ENCODE results near the gene SREBF1.

The SREBF1 gene

GRCh38 chr17:17792551-17793377 is 44.0 kb downstream of the SREBF1 start:
- no CpG with 5 or more reads among the region's 38 CpGs for WGBS, 2 donors (ENCODE audit: extremely low coverage in 2 of 2, insufficient read length in 2 of 2, insufficient replicate concordance in 1 of 2)
- H3K4ac ChIP-seq (ENCODE audit: low read length) = no peak overlapping the region
- H3K18ac ChIP-seq (ENCODE audit: low read length) = peak overlapping the region; percentile 95
- no peak overlapping the region for H4K8ac ChIP-seq (ENCODE audit: low read depth, low read length)
- no peaks in the 10 kb centered on the region for H3K27me3 ChIP-seq (ENCODE audit: control insufficient read depth in 3 of 3, insufficient read depth in 3 of 3, low read depth in 1 of 3, low read length in 3 of 3)
- no peak overlapping the region for H3K9ac ChIP-seq (ENCODE audit: low read depth, low read length, poor library complexity)
- H2BK12ac ChIP-seq (ENCODE audit: low read length) = peak overlapping the region; percentile 76
- peak overlapping the region; percentile 34 for H3K23ac ChIP-seq (ENCODE audit: low read depth, low read length, poor library complexity)
- peaks cover 38 to 40% of the 10 kb centered on the region in 2 donors for H3K4me1 ChIP-seq (ENCODE audit: control insufficient read depth in 2 of 2, insufficient read depth in 1 of 2, low read depth in 1 of 2, low read length in 2 of 2)
- no peak for DNase-seq (ENCODE audit: low spot score)
- peaks cover 30% of the 10 kb centered on the region for H3K79me1 ChIP-seq (ENCODE audit: low read depth, low read length)
- peak overlapping the region; percentile 69 for H3K27ac ChIP-seq (replicated peaks; ENCODE audit: low read length)
- H2BK15ac ChIP-seq (ENCODE audit: low read length) = peak overlapping the region; percentile 70
- H3K4me2 ChIP-seq (ENCODE audit: insufficient read depth, low read length, poor library complexity, severe bottlenecking) = peak overlapping the region; percentile 48
- no peak overlapping the region for H3K4me3 ChIP-seq (ENCODE audit: low read length in 2 of 2)
- H4K91ac ChIP-seq (ENCODE audit: low read depth, low read length, poor library complexity) = no peak overlapping the region
- H2BK5ac ChIP-seq (ENCODE audit: low read length) = no peak overlapping the region
- no peak overlapping the region for H2AFZ ChIP-seq (ENCODE audit: low read length)
- peak overlapping the region; percentile 26 for H2BK120ac ChIP-seq (ENCODE audit: low read depth, low read length)
- peak overlapping the region; percentile 95 for H2AK5ac ChIP-seq (ENCODE audit: low read depth, low read length)
- peaks cover 41 to 48% of the 10 kb centered on the region in 2 donors for H3K36me3 ChIP-seq (replicated peaks in 1 of 2; ENCODE audit: control insufficient read depth in 2 of 2, insufficient read depth in 2 of 2, low read length in 2 of 2)
- no peaks in the 10 kb centered on the region for H3K9me3 ChIP-seq (replicated peaks in 1 of 2; ENCODE audit: control insufficient read depth in 2 of 2, insufficient read depth in 1 of 2, low read depth in 1 of 2, low read length in 2 of 2)
- peak overlapping the region; percentile 17 for H3K14ac ChIP-seq (ENCODE audit: low read length)

GRCh38 chr17:17792037-17792550 is 44.7 kb downstream of the SREBF1 start:
- no peak overlapping the region for H4K8ac ChIP-seq (ENCODE audit: low read depth, low read length)
- no peaks in the 10 kb centered on the region for H3K27me3 ChIP-seq (ENCODE audit: control insufficient read depth in 3 of 3, insufficient read depth in 3 of 3, low read depth in 1 of 3, low read length in 3 of 3)
- H2BK5ac ChIP-seq (ENCODE audit: low read length) = peak overlapping the region; percentile 27
- H4K91ac ChIP-seq (ENCODE audit: low read depth, low read length, poor library complexity) = no peak overlapping the region
- H3K36me3 ChIP-seq (replicated peaks in 1 of 2; ENCODE audit: control insufficient read depth in 2 of 2, insufficient read depth in 2 of 2, low read length in 2 of 2) = peaks cover 35 to 42% of the 10 kb centered on the region in 2 donors
- peak overlapping the region; percentile 57 for H3K27ac ChIP-seq (replicated peaks; ENCODE audit: low read length)
- H2AK5ac ChIP-seq (ENCODE audit: low read depth, low read length) = peak overlapping the region; percentile 93
- H2BK120ac ChIP-seq (ENCODE audit: low read depth, low read length) = no peak overlapping the region
- peak overlapping the region; percentile 82 for H3K9ac ChIP-seq (ENCODE audit: low read depth, low read length, poor library complexity)
- peak overlapping the region; percentile 94 for H3K14ac ChIP-seq (ENCODE audit: low read length)
- no peak overlapping the region for H2BK15ac ChIP-seq (ENCODE audit: low read length)
- H3K4ac ChIP-seq (ENCODE audit: low read length) = no peak overlapping the region
- H3K4me3 ChIP-seq (ENCODE audit: low read length in 2 of 2) = no peak overlapping the region
- H3K4me2 ChIP-seq (ENCODE audit: insufficient read depth, low read length, poor library complexity, severe bottlenecking) = no peak overlapping the region
- peaks cover 43 to 44% of the 10 kb centered on the region in 2 donors for H3K4me1 ChIP-seq (ENCODE audit: control insufficient read depth in 2 of 2, insufficient read depth in 1 of 2, low read depth in 1 of 2, low read length in 2 of 2)
- H3K23ac ChIP-seq (ENCODE audit: low read depth, low read length, poor library complexity) = peak overlapping the region; percentile 86
- peak overlapping the region; percentile 91 for H3K18ac ChIP-seq (ENCODE audit: low read length)
- no peaks in the 10 kb centered on the region for H3K9me3 ChIP-seq (replicated peaks in 1 of 2; ENCODE audit: control insufficient read depth in 2 of 2, insufficient read depth in 1 of 2, low read depth in 1 of 2, low read length in 2 of 2)
- no peak overlapping the region for H2BK12ac ChIP-seq (ENCODE audit: low read length)
- no CpG with 5 or more reads among the region's 18 CpGs for WGBS, 2 donors (ENCODE audit: extremely low coverage in 2 of 2, insufficient read length in 2 of 2, insufficient replicate concordance in 1 of 2)
- peaks cover 25% of the 10 kb centered on the region for H3K79me1 ChIP-seq (ENCODE audit: low read depth, low read length)
- H2AFZ ChIP-seq (ENCODE audit: low read length) = no peak overlapping the region
- DNase-seq (ENCODE audit: low spot score) = no peak

- no CpG with 5 or more reads among the region's 26 CpGs for WGBS, 2 donors (ENCODE audit: extremely low coverage in 2 of 2, insufficient read length in 2 of 2, insufficient replicate concordance in 1 of 2)
- no peak overlapping the region for H4K8ac ChIP-seq (ENCODE audit: low read depth, low read length)
- H3K4me1 ChIP-seq (ENCODE audit: control insufficient read depth in 2 of 2, insufficient read depth in 1 of 2, low read depth in 1 of 2, low read length in 2 of 2) = peaks cover 50 to 52% of the 10 kb centered on the region in 2 donors
- no peak overlapping the region for H2BK15ac ChIP-seq (ENCODE audit: low read length)
- DNase-seq (ENCODE audit: low spot score) = no peak
- peaks cover 30% of the 10 kb centered on the region for H3K79me1 ChIP-seq (ENCODE audit: low read depth, low read length)
- H3K4me2 ChIP-seq (ENCODE audit: insufficient read depth, low read length, poor library complexity, severe bottlenecking) = no peak overlapping the region
- H2BK120ac ChIP-seq (ENCODE audit: low read depth, low read length) = no peak overlapping the region
- H3K27ac ChIP-seq (replicated peaks; ENCODE audit: low read length) = no peak overlapping the region
- H3K14ac ChIP-seq (ENCODE audit: low read length) = no peak overlapping the region
- no peak overlapping the region for H2BK12ac ChIP-seq (ENCODE audit: low read length)
- no peaks in the 10 kb centered on the region for H3K27me3 ChIP-seq (ENCODE audit: control insufficient read depth in 3 of 3, insufficient read depth in 3 of 3, low read depth in 1 of 3, low read length in 3 of 3)
- peak overlapping the region; percentile 43 for H3K23ac ChIP-seq (ENCODE audit: low read depth, low read length, poor library complexity)
- H3K4ac ChIP-seq (ENCODE audit: low read length) = no peak overlapping the region
- H2AK5ac ChIP-seq (ENCODE audit: low read depth, low read length) = peak overlapping the region; percentile 93
- H3K9me3 ChIP-seq (replicated peaks in 1 of 2; ENCODE audit: control insufficient read depth in 2 of 2, insufficient read depth in 1 of 2, low read depth in 1 of 2, low read length in 2 of 2) = no peaks in the 10 kb centered on the region
- H2AFZ ChIP-seq (ENCODE audit: low read length) = no peak overlapping the region
- H3K18ac ChIP-seq (ENCODE audit: low read length) = peak overlapping the region; percentile 90
- H3K36me3 ChIP-seq (replicated peaks in 1 of 2; ENCODE audit: control insufficient read depth in 2 of 2, insufficient read depth in 2 of 2, low read length in 2 of 2) = peaks cover 25 to 29% of the 10 kb centered on the region in 2 donors
- H4K91ac ChIP-seq (ENCODE audit: low read depth, low read length, poor library complexity) = no peak overlapping the region
- H3K9ac ChIP-seq (ENCODE audit: low read depth, low read length, poor library complexity) = no peak overlapping the region
- H2BK5ac ChIP-seq (ENCODE audit: low read length) = no peak overlapping the region
- H3K4me3 ChIP-seq (ENCODE audit: low read length in 2 of 2) = no peak overlapping the region
These were observed 45.9 kb downstream of the SREBF1 start for GRCh38 chr17:17790637-17791464.
